ENCODE data around the gene TTN. TPM values are rescaled to one million over a fixed set of nuclear protein-coding genes. Genes with fewer than 3 reads are reported as not detected.
"Not testable (repeated sequence)": the region's sequence is repeated elsewhere in the genome, so short reads cannot be mapped to it uniquely, and the experiment has no call there.

Gene TTN
- total and polyA plus RNA-seq, 4 donors = 0.01 to 3.0 (median 0.80) TPM

GRCh38 chr2:178666458-178666857, 140.8 kb downstream of the TTN start:
- peaks cover 0 to 2% (median 0%) of the 10 kb centered on the region in 4 donors for H3K27me3 ChIP-seq (ENCODE audit: control insufficient read depth in 4 of 4, insufficient read depth in 4 of 4, low read length in 3 of 4)
- no peak overlapping the region for H3K27ac ChIP-seq (ENCODE audit: low read depth in 1 of 2, low read length in 2 of 2)
- H3K36me3 ChIP-seq (ENCODE audit: control insufficient read depth in 4 of 4, insufficient read depth in 3 of 4, low read depth in 1 of 4, low read length in 3 of 4) = no peaks in the 10 kb centered on the region
- no peaks in the 10 kb centered on the region for H3K4me1 ChIP-seq (ENCODE audit: control insufficient read depth in 4 of 4, insufficient read depth in 4 of 4, low read length in 3 of 4)
- H3K4me3 ChIP-seq (ENCODE audit: low read depth in 1 of 3, low read length in 3 of 3) = no peak overlapping the region
- H3K9ac ChIP-seq (ENCODE audit: low read depth in 1 of 2, low read length in 2 of 2) = no peak overlapping the region
- DNase-seq (ENCODE audit: low spot score) = no peak
- no peaks in the 10 kb centered on the region for H3K9me3 ChIP-seq (ENCODE audit: control insufficient read depth in 4 of 4, low read length in 3 of 4)
- no peak for TF ChIP-seq ZBTB33 (IDR thresholded peaks at IDR 0.05)

- H3K36me3 ChIP-seq (ENCODE audit: control insufficient read depth in 4 of 4, insufficient read depth in 3 of 4, low read depth in 1 of 4, low read length in 3 of 4); DNase-seq (ENCODE audit: low spot score); H3K4me1 ChIP-seq (ENCODE audit: control insufficient read depth in 4 of 4, insufficient read depth in 4 of 4, low read length in 3 of 4); H3K27ac ChIP-seq (ENCODE audit: low read depth in 1 of 2, low read length in 2 of 2); H3K27me3 ChIP-seq (ENCODE audit: control insufficient read depth in 4 of 4, insufficient read depth in 4 of 4, low read length in 3 of 4); H3K9me3 ChIP-seq (ENCODE audit: control insufficient read depth in 4 of 4, low read length in 3 of 4); H3K9ac ChIP-seq (ENCODE audit: low read depth in 1 of 2, low read length in 2 of 2); H3K4me3 ChIP-seq (ENCODE audit: low read depth in 1 of 3, low read length in 3 of 3): not testable (repeated sequence)
- WGBS = 78% methylated on average over 2 of the region's 8 CpGs
Observed at GRCh38 chr2:178658480-178658879, 148.7 kb downstream of the TTN start.

GRCh38 chr2:178650554-178650953, 156.7 kb downstream of the TTN start:
- WGBS = 83% methylated on average over 5 of the region's 5 CpGs
- no peak overlapping the region for H3K4me3 ChIP-seq (ENCODE audit: low read depth in 1 of 3, low read length in 3 of 3)
- H3K36me3 ChIP-seq (ENCODE audit: control insufficient read depth in 4 of 4, insufficient read depth in 3 of 4, low read depth in 1 of 4, low read length in 3 of 4) = no peaks in the 10 kb centered on the region
- H3K9me3 ChIP-seq (ENCODE audit: control insufficient read depth in 4 of 4, low read length in 3 of 4) = no peaks in the 10 kb centered on the region
- no peak overlapping the region for H3K27ac ChIP-seq (ENCODE audit: low read depth in 1 of 2, low read length in 2 of 2)
- TF ChIP-seq FOXA1 (IDR thresholded peaks at IDR 0.05) (no peak), RAD21 (IDR thresholded peaks at IDR 0.05) (no peak), EGR1 (IDR thresholded peaks at IDR 0.05; ENCODE audit: low read depth in 2 of 2) (no peak), NR2F2 (IDR thresholded peaks at IDR 0.05) (no peak), TAF1 (conservative IDR thresholded peaks at IDR 0.05) (no peak), HNF4G (IDR thresholded peaks at IDR 0.05) (no peak), SP1 (IDR thresholded peaks at IDR 0.05) (no peak), HNF4A (conservative IDR thresholded peaks at IDR 0.05) (no peak), REST (IDR thresholded peaks at IDR 0.05) (no peak), GABPA (IDR thresholded peaks at IDR 0.05 in 1 of 2, conservative IDR thresholded peaks at IDR 0.05 in 1 of 2) (no peak), CTCF (IDR thresholded peaks at IDR 0.05; ENCODE audit: low read depth, low read length, missing input control) (no peak), JUND (IDR thresholded peaks at IDR 0.05) (no peak), MAX (IDR thresholded peaks at IDR 0.05) (no peak), ZBTB33 (IDR thresholded peaks at IDR 0.05) (no peak), RXRA (IDR thresholded peaks at IDR 0.05) (no peak), ATF3 (IDR thresholded peaks at IDR 0.05) (no peak), YY1 (IDR thresholded peaks at IDR 0.05) (no peak), FOXA2 (IDR thresholded peaks at IDR 0.05) (no peak)
- H3K27me3 ChIP-seq (ENCODE audit: control insufficient read depth in 4 of 4, insufficient read depth in 4 of 4, low read length in 3 of 4) = peaks cover 0 to 3% (median 0%) of the 10 kb centered on the region in 4 donors
- no peaks in the 10 kb centered on the region for H3K4me1 ChIP-seq (ENCODE audit: control insufficient read depth in 4 of 4, insufficient read depth in 4 of 4, low read length in 3 of 4)
- no peak overlapping the region for H3K9ac ChIP-seq (ENCODE audit: low read depth in 1 of 2, low read length in 2 of 2)
- DNase-seq (ENCODE audit: low spot score) = no peak

Measured in liver (tissue), 9 donors.